Epithelial cell of proximal tubule (primary cell): ENCODE measurements around the gene CABLES1. TPM values are rescaled to one million over a fixed set of nuclear protein-coding genes. Genes with fewer than 3 reads are reported as not detected.
"Not testable (repeated sequence)": the region's sequence is repeated elsewhere in the genome, so short reads cannot be mapped to it uniquely, and the experiment has no call there.

Source experiments
- DNase-seq: peaks from one replicate; pipeline ENCODE4 v3.0.0-alpha.2; 2011; ENCODE audit warnings: low read depth
- H3K4me3 ChIP-seq: 2 replicates; pipeline ENCODE4 v1.5.1; 2011; ENCODE audit warnings: low read depth, mild to moderate bottlenecking, low read length
- total RNA-seq: library from RNA; depleted of rRNA; stranded (reverse); fragments of >200 nt; gene quantifications from 2 replicates; pipeline ENCODE4 v1.2.3, GENCODE V29; 2015
- TF ChIP-seq, protein P1 (sequence below): conservative IDR thresholded peaks from 2 replicates; pipeline ENCODE4 v1.5.1; 2012; ENCODE audit warnings: low read depth, mild to moderate bottlenecking, low read length

CABLES1 gene
- total RNA-seq, 1 donor from 2014 or later = 6.1 TPM

DNA sequence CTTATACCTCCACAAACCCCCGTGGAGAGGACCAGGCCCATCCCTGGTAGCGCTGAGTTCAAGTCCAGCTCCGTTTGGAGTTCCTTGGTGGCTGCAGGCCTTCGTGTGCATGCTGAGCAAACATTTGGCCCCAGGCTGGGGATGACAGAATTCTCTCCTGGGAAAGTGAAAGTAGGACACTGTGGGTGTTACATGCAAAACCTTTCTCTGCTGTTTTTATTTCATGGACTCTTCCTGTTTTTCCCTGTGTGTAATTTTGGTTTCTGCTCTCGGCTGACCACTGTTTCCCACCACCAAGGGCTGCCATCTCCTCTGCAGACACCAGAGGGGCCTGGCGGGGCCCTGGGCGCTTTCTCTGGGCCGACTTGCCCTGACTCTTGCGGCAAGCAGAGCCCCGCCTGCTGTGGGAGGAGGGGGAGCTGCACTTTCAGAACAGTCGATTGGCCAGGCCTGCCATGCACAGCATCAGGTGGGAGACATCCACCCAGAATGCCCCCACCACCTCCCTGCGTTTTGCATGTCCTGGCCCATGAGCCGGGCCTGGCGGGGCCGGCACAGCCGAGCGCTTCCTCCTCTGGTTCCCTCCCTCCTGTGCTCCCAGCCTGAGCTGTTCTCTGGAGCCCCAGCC, 102.4 kb downstream of the CABLES1 start:
- TF ChIP-seq, protein P1, sequence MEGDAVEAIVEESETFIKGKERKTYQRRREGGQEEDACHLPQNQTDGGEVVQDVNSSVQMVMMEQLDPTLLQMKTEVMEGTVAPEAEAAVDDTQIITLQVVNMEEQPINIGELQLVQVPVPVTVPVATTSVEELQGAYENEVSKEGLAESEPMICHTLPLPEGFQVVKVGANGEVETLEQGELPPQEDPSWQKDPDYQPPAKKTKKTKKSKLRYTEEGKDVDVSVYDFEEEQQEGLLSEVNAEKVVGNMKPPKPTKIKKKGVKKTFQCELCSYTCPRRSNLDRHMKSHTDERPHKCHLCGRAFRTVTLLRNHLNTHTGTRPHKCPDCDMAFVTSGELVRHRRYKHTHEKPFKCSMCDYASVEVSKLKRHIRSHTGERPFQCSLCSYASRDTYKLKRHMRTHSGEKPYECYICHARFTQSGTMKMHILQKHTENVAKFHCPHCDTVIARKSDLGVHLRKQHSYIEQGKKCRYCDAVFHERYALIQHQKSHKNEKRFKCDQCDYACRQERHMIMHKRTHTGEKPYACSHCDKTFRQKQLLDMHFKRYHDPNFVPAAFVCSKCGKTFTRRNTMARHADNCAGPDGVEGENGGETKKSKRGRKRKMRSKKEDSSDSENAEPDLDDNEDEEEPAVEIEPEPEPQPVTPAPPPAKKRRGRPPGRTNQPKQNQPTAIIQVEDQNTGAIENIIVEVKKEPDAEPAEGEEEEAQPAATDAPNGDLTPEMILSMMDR = peak; percentile 49
- DNase-seq = no peak
- H3K4me3 ChIP-seq = peak overlapping the region; percentile 17

DNA sequence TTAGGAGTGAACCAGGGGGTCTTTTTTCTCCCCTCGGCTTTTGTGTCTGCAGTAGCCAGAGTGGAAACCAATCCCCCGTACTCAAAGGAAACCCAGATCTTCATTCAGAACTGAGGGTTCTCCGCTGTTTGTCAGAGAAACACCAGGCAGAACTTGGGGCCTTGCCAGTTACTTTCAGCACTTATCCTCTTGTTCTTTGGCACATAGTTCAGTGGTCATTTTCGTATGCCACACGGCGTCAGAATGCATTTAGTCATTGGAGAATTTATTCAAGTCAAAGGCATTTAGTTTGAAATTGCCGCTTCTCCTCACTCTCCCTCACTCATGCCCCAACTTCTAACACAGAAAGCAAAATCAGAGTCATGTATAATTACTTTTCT, 102.9 kb downstream of the CABLES1 start:
- DNase-seq = peak; percentile 78
- H3K4me3 ChIP-seq = peak overlapping the region; percentile 17
- TF ChIP-seq, protein P1 = no peak

DNA sequence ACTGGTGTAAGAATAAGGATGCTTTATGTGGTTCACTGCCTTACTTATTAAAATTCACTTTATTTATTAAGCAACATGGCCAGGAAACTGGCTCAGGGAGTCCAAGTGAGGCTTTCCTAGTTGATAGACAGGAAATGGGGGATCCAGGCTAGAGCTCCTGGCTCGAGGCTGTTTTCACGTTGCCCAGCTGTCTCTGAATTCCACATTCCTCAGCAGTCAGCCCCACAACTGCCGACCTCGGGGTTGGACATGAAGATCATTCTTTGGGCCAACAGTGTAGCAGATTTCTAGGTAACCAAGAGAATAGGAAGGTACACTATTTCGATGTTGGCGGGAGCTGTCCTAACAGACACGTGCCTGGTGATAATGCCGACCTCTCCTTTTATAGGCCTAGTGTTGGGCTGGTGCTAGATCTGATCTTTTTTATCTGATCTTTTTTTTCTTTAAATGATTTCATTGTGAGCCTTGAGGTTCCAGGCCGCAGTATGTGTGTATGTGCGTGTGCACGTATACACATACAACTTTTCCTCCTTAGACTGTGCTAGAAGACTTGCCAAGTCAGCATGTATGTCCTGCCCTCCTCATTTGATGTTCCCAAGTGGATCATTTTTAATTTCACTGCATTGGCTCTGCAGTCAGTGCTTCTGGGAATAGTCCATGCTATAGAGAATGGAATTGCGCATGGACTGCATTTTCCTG, 103.5 kb downstream of the CABLES1 start:
- no peak overlapping the region for H3K4me3 ChIP-seq
- DNase-seq = no peak
- TF ChIP-seq, protein P1 = no peak

DNA sequence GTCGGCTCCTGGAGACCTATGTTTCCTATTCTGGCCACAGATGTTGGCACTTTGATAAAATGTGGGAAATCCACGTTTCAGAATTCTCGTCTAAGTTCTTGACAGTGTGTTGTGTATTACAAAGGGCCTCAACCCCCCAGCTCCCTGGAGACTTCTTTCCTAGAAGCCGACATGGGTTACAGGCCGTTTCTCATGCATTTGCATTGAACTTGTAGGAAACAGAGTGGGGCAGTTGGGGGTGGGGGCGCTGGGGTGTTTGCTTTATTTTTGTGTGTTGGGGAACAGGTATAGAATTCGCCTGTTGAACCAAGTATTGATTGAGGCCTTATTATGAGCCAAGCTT, 104.0 kb downstream of the CABLES1 start:
- TF ChIP-seq, protein P1 = no peak
- DNase-seq = no peak
- H3K4me3 ChIP-seq = no peak overlapping the region

DNA sequence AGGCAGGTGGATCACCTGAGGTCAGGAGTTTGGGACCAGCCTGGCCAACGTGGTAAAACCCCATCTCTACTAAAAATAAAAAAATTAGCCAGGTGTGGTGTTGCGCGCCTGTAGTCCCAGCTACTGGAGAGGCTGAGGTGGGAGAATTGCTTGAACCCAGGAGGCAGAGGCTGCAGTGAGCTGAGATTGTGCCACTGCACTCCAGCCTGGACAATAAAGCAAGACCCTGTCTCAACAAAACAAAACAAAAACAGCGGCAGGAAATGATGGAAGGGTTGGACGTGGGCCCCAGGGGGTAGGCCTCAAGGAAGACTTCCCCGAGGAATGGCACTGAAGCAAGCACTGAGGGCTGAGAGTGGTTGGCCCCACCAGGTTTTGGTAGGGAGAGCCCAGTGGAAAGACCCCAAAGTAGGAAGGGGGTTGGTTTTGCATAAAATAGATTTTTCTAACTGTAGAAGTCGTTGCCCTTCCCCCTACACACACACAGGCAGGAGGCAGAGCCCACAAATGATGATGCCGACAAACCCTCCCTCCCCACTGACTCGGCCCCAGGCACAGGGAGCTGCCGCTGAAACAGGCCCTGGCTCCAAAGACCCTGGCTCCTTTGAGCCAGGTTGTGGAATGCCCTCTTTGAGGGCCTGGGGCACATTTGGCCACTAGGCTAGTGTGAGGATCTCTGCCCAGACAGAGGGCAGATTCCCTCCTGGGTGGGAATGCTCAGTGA, 104.8 kb downstream of the CABLES1 start:
- no peak for DNase-seq
- TF ChIP-seq, protein P1 = no peak
- H3K4me3 ChIP-seq = no peak overlapping the region

DNA sequence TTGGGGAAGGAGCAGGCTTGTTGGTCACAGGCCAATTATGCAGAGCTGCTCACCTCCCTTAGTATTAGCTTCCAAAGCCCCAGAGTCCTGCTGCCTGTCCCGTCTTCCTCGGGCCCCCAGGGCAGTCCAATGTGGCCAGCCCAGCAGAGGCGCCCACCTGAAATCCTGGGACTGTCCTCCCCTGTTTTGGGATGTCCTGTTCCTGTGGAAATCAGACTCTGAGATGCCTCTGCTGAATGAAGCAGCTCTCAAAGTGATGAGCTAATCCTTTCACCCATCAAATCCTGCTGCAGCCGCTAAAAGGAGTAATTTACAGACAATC, 105.3 kb downstream of the CABLES1 start:
- TF ChIP-seq, protein P1 = no peak
- H3K4me3 ChIP-seq = no peak overlapping the region
- no peak for DNase-seq

DNA sequence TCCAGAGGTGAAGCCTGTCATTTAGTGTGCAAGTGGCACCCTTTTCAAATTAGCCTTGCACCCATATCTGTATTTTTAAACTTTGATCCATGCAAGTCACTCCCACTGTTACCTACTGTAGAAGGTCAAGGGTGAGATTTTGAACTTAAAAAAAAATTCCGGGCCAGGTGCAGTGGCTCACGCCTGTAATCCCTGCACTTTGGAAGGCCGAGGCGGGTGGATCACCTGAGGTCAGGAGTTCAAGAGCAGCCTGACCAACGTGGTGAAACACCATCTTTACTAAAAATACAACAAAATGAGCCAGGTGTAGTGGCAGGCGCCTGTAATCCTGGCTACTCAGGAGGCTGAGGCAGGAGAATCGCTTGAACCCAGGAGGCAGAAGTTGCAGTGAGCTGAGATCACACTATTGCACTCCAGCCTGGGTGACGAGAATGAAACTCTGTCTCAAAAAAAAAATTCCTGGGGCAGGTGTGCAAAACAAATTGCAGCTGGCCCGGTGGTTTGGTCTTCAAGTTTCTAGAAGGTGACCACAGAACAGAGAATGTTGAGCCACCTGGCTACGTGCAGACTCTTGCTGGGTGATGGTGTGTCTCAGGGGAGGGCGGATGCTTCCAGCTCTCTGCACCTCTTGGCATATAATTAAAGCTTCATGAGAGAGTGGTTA, 106.7 kb downstream of the CABLES1 start:
- not testable (repeated sequence) for H3K4me3 ChIP-seq, DNase-seq
